ENCODE data around the gene VASP.

The VASP gene

DNA sequence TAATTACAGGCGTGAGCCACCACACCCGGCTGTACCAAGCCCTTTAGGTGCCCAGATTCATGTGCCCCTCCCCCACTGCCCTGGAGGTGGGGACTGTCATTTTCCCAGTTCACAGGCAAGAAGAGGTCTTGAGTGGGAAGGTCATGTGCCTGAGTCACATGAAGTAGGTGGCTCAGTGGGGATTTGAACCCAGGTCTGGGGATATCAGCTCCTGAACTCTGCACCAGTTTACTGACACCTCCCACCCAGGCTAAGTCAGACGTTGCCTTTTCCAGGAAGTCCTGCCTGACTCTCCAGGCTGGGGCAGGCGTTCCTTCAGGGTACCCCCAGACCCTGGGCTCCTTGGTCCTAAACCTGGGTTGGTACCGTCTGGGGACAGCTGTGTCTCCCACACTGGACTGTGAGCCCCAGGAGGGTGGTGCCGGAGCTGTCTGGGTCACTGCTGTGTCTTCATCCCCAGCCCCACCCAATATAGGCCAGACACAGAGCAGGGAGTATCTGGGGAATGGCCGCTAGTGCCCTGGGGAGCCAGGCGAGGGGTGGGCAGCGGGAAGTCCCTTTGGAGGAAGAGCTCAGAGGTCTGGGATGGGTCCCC, 8.6 kb downstream of the VASP start:
- no peak for DNase-seq

DNA sequence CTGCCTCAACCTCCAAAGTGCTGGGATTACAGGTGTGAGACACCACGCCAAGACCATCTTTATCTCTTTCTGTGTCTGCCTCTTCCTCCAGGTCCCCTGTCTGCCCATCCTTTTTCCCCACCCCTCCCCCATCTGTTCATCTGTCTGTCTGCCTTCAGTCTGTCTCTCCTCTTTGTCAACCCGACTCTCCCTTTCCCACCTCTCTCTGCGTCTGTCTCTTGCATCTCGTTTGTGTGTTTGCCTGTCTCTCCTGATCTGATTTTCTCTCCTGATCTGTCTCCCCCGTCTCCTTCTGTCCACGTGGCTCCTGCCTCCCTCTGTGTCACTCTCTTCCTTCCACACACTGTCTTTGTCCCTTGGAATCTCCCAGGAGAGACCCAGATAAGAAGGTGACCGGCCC, 10.0 kb downstream of the VASP start:
- no peak for DNase-seq

DNA sequence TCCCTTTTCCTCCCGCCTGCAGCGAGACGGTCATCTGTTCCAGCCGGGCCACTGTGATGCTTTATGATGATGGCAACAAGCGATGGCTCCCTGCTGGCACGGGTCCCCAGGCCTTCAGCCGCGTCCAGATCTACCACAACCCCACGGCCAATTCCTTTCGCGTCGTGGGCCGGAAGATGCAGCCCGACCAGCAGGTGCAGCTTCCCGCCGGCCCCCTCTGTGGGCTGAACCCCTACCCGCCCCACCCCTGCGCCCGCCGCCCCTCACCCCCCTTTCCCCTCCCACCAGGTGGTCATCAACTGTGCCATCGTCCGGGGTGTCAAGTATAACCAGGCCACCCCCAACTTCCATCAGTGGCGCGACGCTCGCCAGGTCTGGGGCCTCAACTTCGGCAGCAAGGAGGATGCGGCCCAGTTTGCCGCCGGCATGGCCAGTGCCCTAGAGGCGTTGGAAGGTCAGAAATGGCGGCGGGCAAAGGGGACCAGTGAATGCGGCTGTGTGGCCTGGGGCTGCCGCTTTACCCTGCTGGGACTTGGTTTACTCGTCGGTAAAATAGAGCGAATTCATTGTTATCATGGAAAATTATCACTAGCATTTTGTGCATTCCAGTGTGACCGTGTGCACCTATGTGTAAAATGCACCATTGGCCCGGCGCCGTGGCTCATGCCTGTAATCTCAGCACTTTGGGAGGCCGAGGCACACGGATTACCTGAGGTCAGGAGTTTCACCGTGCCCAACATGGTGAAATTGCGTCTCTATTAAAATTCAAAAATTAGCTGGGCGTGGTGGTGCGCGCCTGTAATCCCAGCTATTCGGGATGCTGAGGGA, 10.6 kb downstream of the VASP start:
- DNase-seq: no peak

DNA sequence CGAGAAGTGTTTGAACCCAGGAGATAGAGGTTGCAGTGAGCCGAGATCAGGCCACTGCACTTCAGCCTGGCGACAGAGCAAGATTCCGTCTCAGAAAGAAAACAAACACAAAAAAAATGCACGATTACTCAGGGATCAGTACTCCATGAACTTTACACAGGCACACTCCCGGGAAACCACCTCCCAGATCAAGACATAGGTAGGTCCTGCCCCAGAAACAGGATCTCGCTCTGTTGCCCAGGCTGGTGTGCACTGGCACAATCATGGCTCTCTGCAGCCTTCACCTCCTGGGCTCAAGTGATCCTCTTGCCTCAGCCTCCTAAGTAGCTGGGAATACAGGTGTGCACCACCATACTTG, 11.2 kb downstream of the VASP start:
- DNase-seq: no peak

DNA sequence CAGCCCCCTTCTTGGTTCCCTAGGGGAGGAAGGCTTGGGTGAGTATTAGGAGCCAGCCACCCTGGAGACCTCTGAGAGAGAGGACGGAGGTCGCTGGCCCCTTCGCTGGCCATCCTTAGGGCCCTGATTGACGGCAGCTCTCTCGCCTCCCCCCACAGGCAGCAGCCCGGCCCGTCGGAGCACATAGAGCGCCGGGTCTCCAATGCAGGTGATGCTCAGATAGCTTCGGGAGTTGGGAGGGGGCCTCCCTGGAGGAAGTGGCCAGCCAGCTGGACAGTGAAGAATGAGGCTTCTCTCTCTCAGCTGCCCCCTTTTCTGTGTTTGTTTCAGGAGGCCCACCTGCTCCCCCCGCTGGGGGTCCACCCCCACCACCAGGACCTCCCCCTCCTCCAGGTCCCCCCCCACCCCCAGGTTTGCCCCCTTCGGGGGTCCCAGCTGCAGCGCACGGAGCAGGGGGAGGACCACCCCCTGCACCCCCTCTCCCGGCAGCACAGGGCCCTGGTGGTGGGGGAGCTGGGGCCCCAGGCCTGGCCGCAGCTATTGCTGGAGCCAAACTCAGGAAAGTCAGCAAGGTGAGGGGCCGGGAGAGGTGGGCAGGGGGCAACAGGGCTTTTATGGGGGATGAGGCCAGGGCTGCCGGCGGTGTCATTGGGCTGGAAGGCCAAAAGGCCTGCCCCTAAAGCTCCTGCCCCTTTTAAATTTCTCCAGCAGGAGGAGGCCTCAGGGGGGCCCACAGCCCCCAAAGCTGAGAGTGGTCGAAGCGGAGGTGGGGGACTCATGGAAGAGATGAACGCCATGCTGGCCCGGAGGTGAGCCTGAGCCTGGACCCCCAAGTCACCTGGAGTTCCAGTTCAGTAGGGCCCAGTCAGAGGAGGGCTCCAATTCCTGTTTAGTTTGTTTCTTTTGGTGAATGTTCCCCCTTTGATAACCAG, 15.0 kb downstream of the VASP start:
- no peak for DNase-seq

DNA sequence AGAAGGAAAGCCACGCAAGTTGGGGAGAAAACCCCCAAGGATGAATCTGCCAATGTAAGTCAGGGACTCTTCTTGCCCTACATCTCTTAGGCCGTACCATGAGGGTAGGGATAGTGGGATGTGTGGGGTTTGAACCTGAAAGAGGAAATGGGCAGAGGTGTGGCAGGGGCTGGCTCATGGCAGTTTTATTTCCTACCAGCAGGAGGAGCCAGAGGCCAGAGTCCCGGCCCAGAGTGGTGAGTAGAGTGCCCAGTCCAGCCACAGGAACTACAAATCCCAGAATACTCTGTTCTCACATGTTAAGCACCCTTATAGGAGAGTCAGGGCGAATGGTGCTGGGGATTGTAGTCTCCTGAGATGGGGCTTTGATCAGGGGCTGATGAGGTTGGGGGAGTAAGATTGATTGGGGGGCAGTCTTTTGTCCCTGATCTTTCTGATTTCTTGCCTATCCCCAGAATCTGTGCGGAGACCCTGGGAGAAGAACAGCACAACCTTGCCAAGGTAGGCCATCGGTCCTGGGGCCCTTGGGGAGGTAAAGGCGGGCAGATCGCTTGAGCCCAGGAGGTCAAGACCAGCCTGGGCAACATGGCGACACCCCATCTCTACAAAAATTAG, 16.5 kb downstream of the VASP start:
- DNase-seq: peak; percentile 78

DNA sequence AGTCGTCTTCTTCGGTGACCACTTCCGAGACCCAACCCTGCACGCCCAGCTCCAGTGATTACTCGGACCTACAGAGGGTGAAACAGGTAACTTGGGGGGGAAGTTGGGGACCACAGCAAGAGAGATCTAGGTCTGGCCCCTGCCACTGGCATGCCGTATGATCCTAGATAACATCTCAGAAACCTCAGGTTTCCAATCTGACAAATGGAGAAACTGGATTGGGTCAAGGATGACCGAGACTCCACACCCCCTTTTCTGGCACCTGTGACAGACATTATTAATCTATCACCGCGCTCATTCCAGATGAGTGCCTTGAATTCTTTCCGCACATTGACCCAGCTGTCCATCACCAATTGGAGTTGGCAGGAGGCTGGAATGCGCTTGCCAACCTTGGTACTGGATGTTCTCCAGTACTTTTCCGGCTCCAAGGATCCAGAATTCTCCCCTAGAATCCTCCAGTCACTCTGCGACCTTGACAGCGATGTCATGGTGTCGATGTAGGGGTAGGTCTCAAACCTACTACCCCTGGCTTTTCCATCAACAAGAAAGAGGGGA, 17.4 kb downstream of the VASP start:
- no peak for DNase-seq

DNA sequence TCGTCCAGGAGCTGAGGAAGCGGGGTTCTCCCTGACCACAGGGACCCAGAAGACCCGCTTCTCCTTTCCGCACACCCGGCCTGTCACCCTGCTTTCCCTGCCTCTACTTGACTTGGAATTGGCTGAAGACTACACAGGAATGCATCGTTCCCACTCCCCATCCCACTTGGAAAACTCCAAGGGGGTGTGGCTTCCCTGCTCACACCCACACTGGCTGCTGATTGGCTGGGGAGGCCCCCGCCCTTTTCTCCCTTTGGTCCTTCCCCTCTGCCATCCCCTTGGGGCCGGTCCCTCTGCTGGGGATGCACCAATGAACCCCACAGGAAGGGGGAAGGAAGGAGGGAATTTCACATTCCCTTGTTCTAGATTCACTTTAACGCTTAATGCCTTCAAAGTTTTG, 18.9 kb downstream of the VASP start:
- DNase-seq: no peak

DNA sequence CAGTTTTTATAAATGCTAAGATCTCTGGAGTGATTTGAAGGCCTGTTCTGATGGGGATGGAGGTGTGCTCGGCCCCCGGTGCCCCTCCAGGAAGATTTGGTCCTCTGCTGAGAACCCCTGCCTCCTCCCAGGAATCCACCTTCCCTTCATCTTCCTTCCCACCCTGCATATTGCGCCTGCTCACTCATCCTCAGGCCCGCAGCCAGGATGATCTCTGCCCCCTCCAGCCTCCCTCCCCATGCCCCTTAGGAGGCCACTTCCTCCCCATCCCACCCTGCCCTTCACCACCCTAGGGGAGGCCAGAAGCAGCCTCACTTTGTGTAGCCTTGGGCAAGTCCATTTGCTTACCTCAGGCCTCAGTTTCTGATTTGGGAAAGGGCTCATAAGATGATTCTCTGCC, 19.7 kb downstream of the VASP start:
- no peak for DNase-seq

DNA sequence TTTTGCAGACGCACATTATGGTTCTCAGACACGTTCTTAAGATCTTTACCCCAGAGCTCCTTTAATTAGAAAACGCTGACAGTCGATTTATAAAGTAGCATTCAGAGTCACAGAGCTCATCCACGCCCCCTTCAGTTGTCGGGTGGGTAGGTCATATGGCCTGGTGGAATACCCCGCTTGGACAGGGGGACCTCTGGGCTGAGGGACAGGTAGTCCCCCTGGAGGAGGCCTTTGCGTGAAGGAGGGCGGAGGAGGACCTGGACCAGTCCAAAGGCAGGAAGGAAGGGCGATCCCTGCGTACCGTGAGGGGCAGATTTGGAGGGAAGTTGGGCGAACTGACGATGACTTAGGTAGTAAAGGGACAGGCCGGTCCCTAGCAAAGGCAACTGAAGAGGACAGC, 20.5 kb downstream of the VASP start:
- no peak for DNase-seq

DNA sequence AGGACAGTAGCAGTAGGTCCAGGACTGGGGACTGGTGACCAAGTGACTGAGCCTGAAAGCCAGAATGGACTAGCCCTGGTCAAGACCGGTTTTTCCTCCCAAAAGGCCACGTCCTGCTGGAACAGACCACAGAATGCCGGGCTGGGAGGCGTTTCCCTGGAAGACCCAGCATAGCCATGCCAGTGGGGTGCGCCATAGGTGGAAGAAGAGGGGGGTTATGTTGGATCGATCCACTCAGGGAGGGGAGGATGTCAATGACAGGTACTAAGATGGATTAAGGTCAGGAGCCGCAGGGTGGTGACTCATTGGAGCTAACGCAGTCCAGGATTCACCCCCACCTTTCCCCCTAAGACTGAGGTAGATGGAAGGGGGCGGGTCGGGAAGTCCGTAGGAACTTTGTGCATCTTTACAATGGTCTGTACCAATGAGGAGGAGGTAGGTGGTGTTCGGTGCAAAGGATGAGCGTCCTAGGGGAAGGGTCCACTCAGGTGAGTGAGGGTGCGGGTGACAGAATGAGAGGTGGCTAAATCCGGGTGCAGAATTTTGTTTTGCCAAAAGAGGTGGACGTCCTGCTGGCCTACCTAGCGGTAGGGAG, 21.0 kb downstream of the VASP start:
- no peak for DNase-seq

DNA sequence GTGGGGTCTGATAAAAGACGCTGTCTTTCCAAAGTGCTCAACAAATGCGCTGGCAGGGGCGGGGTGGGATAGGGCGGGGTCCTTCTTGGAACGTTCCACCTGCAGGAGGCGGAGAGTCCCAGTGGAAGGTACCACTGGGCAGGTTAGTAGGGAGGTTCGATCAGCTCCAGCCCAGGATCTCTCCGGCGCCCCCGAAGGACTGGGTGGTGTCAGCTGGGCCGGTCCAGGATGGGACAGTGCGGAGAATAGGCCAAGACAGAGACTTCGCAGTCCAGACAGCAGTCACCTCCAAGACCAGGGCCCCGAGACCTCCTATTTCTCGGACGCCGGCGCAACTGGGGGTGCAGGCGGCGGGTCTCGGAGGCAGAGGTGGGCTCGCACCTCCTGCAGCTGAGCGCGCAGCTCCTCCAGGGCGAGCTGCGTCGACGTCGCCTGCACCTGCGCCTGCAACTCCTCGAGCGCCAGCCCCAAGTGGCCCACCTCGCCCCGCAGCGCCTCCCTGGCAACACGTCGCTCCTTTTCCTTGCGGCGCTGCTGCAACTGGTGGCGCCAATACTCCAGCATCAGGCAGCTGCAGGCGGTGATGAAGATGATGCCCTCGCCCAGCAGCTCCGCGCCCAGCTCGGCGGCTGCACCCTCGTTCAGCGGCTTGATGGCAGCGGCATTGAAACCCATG, 21.6 kb downstream of the VASP start:
- no peak for DNase-seq

DNA sequence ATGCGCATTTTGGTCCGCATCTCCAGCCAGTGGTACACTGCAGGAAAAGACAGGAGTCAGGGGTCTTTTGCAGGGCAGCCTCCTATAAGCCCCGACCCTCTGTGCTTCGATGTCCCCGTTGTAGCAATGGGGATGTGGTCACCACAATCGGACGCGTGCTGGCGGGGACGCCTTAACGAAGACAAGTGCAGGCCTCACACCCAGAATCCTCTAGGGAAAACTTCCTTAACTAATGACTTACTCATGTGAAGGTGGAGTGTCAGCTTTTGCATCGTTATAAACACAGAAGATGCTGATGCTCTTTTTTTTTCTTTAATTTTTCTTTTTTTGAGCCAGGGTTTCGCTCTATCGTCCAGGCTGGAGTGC, 22.1 kb downstream of the VASP start:
- DNase-seq: no peak

DNA sequence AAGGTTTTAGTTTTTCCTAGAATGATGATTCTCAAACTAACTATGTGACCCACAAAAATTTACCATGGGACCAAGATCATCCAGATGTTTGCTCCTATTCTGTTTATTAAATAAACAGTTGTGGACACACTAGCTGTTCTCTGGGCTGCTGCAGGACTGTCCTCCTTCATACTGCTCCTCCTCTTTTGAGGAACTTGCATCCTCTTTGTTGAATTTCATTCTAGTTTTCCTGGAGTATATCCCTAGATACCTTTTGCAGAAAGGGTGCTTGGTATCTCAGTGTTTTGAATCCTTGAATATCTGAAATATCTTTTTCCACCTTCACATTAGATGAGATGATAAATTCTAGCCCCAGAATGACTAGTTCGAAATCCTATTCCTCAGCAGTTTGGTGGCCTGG, 24.1 kb downstream of the VASP start:
- DNase-seq: no peak

DNA sequence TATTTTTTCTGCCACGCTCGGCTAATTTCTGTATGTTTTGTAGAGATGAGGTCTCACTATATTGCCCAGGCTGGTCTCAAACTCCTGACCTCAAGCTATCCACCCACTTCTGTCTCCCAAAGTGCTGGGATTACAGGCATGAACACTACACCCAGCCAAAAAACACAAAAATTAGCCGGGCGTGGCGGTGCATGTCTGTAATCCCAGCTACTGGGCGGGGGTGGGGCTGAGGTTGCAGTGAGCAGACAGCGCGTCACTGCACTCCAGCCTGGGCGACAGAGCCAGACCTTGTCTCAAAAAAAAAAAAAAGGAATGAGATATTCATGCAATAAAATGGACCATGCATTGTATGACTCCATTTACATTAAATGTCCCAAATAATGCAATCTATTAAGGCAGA, 32.2 kb downstream of the VASP start:
- no peak for DNase-seq

DNA sequence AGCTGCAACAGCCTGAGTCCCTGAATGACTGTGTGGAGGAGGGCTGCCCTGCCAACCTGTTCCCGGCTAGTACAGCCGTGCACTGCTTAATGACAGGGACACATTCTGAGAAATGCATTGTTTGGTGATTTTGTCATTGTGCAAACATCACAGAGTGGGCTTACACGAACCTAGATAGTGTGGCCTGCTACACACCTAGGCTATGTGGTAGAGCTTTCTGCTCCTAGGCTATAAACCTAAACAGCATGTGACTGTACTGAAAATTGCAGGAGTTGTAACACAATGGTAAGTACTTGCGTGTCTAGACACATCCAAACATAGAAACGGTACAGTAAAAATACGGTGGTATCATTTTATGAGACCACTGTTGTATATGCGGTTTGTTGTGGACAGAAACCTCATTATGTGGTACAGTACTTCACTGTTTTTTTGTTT, 35.0 kb downstream of the VASP start:
- DNase-seq: no peak

DNA sequence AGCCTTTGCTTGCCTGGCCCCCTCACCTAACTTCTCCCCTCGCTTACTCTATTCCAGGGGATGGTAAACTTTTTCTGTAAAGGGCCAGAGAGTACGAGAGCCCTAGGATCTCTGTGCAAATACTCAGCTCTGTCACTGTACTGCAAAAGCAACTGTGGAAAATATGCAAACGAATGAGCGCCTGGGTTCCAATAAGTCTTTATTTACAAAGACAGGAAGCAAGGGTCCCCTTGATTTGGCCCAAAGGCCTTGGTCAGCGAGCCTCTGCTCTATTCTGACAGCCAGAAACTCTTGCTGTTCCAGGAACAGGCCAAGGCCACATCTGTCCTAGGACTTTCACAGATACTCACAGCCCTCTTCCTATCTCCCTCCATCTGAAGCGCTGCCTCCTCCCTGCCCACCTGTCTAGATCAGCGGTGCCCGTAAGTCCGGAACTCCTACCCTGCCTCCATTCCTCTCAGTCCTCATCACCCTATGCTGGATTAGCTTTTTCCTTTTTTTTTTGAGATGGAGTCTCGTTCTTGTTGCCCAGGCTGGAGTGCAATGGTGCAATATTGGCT, 40.0 kb downstream of the VASP start:
- no peak for DNase-seq

DNA sequence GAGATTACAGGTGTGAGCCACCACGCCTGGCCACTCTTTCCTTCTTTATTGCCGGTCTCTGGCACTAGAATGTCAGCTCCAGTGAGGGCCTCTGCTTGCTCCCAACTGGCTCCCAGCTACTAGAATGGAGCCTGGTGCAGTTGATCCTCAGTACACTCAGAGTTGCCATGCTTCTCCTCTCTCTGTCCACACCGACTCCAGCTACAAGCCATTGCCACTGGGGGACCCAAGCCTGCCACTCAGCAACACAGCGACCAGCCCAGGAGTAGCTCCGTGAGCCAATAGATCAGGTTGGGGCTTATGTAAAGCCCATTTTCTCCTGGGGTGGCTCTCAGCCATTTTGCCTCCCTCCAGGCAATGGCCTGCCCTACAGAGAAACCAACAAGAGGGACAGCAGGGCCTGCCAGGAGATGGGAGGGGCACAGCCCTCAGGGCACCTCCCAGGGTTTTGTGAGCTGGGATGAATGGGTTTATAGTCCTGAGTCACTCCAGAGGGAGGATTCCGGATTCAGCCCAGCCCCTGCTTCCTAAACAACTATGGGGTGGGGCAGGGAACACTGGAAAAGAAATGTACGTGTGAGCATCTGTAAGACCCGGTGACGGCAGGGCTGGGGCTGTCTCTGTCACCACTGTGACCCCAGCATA, 40.8 kb downstream of the VASP start:
- DNase-seq: no peak

DNA sequence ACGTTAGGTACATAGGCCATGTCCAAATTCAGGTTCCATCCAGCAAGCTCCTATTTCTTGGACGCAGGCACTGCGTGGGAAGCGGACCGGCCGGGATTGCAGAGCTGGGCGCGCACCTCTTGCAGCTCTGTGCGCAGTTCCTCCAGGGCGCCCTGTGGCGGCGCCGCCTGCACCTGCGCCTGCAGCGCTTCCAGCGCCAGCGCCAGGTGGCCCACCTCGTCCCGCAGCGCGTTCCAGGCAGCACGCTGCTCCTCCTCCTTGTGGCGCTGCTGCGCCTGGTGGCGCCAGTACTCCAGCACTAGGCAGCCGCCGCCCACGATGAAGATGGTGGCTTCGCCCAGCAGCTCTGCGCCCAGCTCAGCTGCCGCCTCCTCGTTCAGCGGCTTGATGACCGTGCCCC, 46.2 kb downstream of the VASP start:
- DNase-seq: no peak

DNA sequence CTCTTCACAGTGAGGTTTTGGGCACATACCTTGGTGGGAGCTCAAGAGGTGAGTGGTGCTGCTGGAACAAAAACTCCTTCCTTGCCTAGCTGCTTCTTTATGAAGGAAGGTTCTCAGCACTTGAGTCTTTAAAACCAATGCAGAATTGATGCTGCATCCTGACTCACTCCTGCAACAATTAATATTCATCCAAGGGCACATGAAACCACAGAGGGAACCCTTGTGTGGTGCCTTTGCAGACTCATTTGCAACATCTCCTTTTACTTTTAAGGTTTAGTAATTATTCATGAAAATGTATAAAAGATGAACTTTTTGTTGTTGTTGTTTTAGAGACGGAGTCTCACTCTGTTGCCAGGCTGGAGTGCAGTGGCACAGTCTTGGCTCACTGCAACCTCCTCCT, 47.2 kb downstream of the VASP start:
- DNase-seq: no peak

DNA sequence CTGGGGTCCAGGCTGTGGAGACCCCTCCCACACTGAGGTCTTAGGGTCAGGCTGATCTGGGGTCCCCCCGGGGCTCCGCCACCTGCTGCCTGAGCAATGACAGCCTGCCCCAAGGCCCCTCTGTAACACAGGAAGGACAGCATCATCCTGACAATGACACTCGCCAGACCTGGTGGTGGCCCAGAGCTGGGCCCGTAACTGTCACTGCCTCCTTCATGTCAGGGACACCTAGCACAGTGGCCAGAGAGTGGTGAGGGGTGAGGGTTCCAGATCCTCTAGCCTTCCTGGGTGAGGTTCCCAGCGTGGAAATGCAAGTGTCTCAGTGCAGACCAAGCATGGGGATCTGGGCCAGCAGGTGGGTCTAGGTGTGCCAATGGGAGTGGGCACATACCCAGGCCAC, 49.6 kb downstream of the VASP start:
- no peak for DNase-seq
